Mononuclear cell (primary cell): ENCODE measurements around the gene RMC1. TPM values are rescaled to one million over a fixed set of nuclear protein-coding genes. Genes with fewer than 3 reads are reported as not detected.
A peak's percentile ranks its signal among the peaks of the same experiment; 100 is the strongest.

ENCODE experiments used
- H3K27me3 ChIP-seq: 2 replicates; pipeline ENCODE4 v1.6.0; 2011; ENCODE audit warnings: low read length, control low read depth; ENCODE audit not compliant: insufficient read depth
- H3K4me1 ChIP-seq: 2 replicates; pipeline ENCODE4 v1.5.1; 2011; ENCODE audit warnings: mild to moderate bottlenecking, low read length, control low read depth; ENCODE audit not compliant: insufficient read depth
- H3K4me3 ChIP-seq: 2 replicates; pipeline ENCODE4 v1.5.1; 2011; ENCODE audit warnings: mild to moderate bottlenecking, low read length, moderate library complexity
- H3K9me3 ChIP-seq: 2 replicates; pipeline ENCODE4 v1.5.1; 2011; ENCODE audit warnings: low read depth, mild to moderate bottlenecking, control low read depth, low read length
- total RNA-seq: library from RNA; depleted of rRNA; stranded (reverse); fragments of >200 nt; gene quantifications from one replicate; pipeline ENCODE4 v1.2.3, GENCODE V29; 2012

Gene RMC1
- total RNA-seq, result 45.8 TPM

GRCh38 chr18:23503038-23503962, at the start of gene RMC1:
TSS of gene RMC1 (plus strand) at chr18:23503511. CDS start at chr18:23503619, 108 bp downstream.
- no peaks in the 10 kb centered on the region for H3K27me3 ChIP-seq
- H3K9me3 ChIP-seq, result no peaks in the 10 kb centered on the region
- peaks cover 57% of the 10 kb centered on the region for H3K4me1 ChIP-seq
- peak within 1 kb of the TSS; percentile 89 for H3K4me3 ChIP-seq

GRCh38 chr18:23453680-23454058, 49.6 kb upstream of the RMC1 start:
- H3K9me3 ChIP-seq, result no peaks in the 10 kb centered on the region
- H3K4me1 ChIP-seq, result peaks cover 51% of the 10 kb centered on the region
- H3K4me3 ChIP-seq, result peak overlapping the region; percentile 94
- no peaks in the 10 kb centered on the region for H3K27me3 ChIP-seq

DNA sequence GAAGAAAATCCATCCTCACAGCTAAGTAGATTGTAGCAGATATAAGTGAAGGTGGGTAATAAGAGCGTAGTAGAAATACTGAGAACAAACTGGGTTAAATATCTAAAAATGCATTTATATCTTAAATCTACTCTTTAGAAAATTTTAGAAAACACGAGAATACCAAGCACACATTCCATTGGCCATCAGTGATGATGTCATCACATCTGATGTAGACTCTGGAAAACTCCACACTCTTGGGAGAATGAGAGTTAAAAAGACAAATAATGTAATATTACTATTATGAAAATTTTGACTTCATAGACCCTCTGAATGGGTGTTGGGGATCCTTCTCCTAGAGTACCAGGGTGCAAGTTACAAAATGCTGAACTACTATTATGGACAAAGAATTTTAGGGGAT, 46.5 kb upstream of the RMC1 start:
- Histone ChIP-seq H3K4me1 (peaks cover 73% of the 10 kb centered on the region), H3K4me3 (no peak overlapping the region), H3K27me3 (no peaks in the 10 kb centered on the region), H3K9me3 (no peaks in the 10 kb centered on the region)

- Histone ChIP-seq H3K9me3 (no peaks in the 10 kb centered on the region), H3K4me3 (no peak overlapping the region), H3K4me1 (peaks cover 65% of the 10 kb centered on the region), H3K27me3 (no peaks in the 10 kb centered on the region)
Observed at GRCh38 chr18:23458830-23459529, 44.3 kb upstream of the RMC1 start.

DNA sequence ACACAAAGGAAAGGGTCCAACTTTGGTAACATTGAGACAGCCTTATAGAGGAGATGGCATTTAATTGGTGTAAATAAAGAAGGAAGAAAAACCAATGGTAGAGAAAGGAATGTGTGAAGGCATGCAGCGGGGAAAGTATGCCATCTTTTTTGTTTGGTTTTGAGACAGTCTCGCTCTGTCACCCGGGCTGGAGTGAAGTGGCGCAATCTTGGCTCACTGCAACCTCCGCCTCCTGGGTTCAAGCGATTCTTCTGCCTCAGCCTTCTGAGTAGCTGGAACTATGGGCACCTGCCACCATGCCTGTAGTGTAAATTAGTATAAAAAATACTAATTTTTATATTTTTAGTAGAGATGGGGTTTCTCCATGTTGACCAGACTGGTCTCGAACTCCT, 43.8 kb upstream of the RMC1 start:
- Histone ChIP-seq H3K4me1 (peaks cover 59% of the 10 kb centered on the region), H3K4me3 (no peak overlapping the region), H3K27me3 (no peaks in the 10 kb centered on the region), H3K9me3 (no peaks in the 10 kb centered on the region)

- Histone ChIP-seq H3K9me3 (no peaks in the 10 kb centered on the region), H3K4me1 (peaks cover 52% of the 10 kb centered on the region), H3K4me3 (no peak overlapping the region), H3K27me3 (no peaks in the 10 kb centered on the region)
Observed at GRCh38 chr18:23460285-23461273, 42.7 kb upstream of the RMC1 start.

- Histone ChIP-seq H3K4me3 (no peak overlapping the region), H3K4me1 (peaks cover 34% of the 10 kb centered on the region), H3K27me3 (no peaks in the 10 kb centered on the region), H3K9me3 (no peaks in the 10 kb centered on the region)
Observed at GRCh38 chr18:23462876-23463275, 40.4 kb upstream of the RMC1 start.

DNA sequence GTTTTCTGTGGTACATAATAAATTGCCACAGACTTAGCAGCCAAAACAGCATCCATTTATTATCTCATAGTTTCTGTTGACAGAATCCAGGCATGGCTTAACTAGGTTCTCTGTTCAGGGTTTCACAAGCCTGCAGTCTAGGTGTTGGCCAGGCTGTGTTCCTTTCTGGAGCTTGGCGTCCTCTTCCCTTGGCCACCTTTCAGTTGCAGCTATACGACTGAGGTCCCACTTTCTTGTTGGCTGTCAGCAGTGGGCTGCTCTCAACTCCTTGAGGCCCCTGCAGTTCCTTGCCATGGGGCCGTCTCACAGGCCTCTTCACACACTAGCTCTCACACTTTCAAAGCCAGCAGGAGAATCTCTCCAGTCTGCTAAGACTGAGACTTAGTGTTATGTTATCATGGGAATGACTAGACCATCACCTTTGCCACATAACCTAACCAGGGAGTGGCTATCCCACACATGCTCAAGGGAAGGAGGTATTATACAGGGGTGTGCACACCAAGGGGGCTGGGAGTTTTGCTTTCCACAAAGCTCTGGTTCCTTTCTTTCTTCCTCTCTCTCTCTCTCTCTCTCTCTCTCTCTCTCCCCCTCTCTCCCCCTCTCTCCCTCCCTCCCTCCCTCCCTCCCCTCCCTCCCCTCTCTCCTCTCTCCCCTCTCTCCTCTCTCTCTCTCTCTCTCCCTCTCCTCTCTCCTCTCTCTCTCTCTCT, 34.4 kb upstream of the RMC1 start:
- Histone ChIP-seq H3K9me3 (no peaks in the 10 kb centered on the region), H3K4me3 (no peak overlapping the region), H3K4me1 (no peaks in the 10 kb centered on the region), H3K27me3 (no peaks in the 10 kb centered on the region)

GRCh38 chr18:23470620-23471387, 32.5 kb upstream of the RMC1 start:
- Histone ChIP-seq H3K27me3 (no peaks in the 10 kb centered on the region), H3K9me3 (no peaks in the 10 kb centered on the region), H3K4me3 (no peak overlapping the region), H3K4me1 (no peaks in the 10 kb centered on the region)

- Histone ChIP-seq H3K9me3 (no peaks in the 10 kb centered on the region), H3K4me3 (no peak overlapping the region), H3K27me3 (no peaks in the 10 kb centered on the region), H3K4me1 (no peaks in the 10 kb centered on the region)
Observed at GRCh38 chr18:23471486-23471885, 31.8 kb upstream of the RMC1 start.

DNA sequence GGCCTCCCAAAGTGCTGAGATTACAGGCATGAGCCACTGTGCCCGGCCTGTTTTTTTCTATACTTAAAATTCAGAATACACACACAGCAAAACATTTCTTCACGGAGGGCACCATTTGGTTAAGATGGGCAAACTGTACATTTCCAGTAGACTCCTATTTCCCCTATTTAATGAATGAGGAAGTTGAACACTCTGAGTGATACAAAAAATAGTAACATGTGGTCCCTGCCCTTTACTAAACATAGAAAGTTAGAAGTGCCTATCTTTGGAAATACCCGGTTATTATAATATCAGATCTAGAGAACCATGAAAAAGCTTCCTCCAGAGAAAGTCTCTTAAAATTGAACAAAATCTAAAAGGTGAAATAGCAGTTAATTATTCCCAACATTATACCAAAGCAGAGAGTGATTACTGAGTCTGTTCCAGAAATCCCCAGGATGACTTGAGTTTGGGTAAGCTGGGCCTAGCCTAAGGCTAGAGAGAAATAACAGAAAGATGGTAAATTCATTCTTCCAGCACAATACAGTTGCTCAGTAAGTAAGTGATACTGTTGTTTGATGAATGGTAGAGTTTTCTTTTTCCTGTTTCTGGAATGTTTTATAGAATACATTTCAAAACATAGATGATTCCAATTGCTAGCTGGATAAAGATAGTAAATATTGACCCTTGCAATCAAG, 23.3 kb upstream of the RMC1 start:
- Histone ChIP-seq H3K4me3 (no peak overlapping the region), H3K4me1 (peaks cover 25% of the 10 kb centered on the region), H3K9me3 (no peaks in the 10 kb centered on the region), H3K27me3 (no peaks in the 10 kb centered on the region)

- H3K9me3 ChIP-seq, result no peaks in the 10 kb centered on the region
- H3K27me3 ChIP-seq, result no peaks in the 10 kb centered on the region
- no peak overlapping the region for H3K4me3 ChIP-seq
- H3K4me1 ChIP-seq, result peaks cover 30% of the 10 kb centered on the region
Observed at GRCh38 chr18:23484561-23485182, 18.6 kb upstream of the RMC1 start.

GRCh38 chr18:23485386-23485785, 17.9 kb upstream of the RMC1 start:
- H3K27me3 ChIP-seq, result no peaks in the 10 kb centered on the region
- H3K4me3 ChIP-seq, result no peak overlapping the region
- H3K9me3 ChIP-seq, result no peaks in the 10 kb centered on the region
- H3K4me1 ChIP-seq, result peaks cover 30% of the 10 kb centered on the region
